GM12891 (cell line): ENCODE results near the gene SSNA1.

Experiments used
- DNase-seq: peaks from one replicate; pipeline ENCODE4 v3.0.0; 2011; ENCODE audit warnings: low spot score; ENCODE audit not compliant: insufficient read length
- FAIRE-seq: peaks from 2 replicates; lab custom pipeline; 2011; peaks lifted over from hg19 to GRCh38; lab: Jason Lieb, UNC
- PAX5 ChIP-seq: IDR thresholded peaks from 2 replicates; pipeline ENCODE4 v1.6.1; 2011; ENCODE audit warnings: low read length, moderate library complexity, mild to moderate bottlenecking; ENCODE audit not compliant: insufficient read depth, severe bottlenecking
- POLR2A ChIP-seq: IDR thresholded peaks from 2 replicates; pipeline ENCODE4 v1.6.1; 2011; ENCODE audit warnings: low read depth, low read length, control low read depth
- POLR2AphosphoS5 ChIP-seq: IDR thresholded peaks from 2 replicates; pipeline ENCODE4 v1.6.1; 2011; ENCODE audit warnings: low read depth, low read length, control low read depth
- POU2F2 ChIP-seq: IDR thresholded peaks from 2 replicates; pipeline ENCODE4 v1.6.1; 2011; ENCODE audit warnings: low read depth, mild to moderate bottlenecking, control low read depth, low read length, moderate library complexity
- SPI1 ChIP-seq: IDR thresholded peaks from 2 replicates; pipeline ENCODE4 v1.6.1; 2011; ENCODE audit warnings: low read depth, low read length, control low read depth
- TAF1 ChIP-seq: IDR thresholded peaks from 2 replicates; pipeline ENCODE4 v1.6.1; 2011; ENCODE audit warnings: low read depth, low read length, control low read depth

The SSNA1 gene

DNA sequence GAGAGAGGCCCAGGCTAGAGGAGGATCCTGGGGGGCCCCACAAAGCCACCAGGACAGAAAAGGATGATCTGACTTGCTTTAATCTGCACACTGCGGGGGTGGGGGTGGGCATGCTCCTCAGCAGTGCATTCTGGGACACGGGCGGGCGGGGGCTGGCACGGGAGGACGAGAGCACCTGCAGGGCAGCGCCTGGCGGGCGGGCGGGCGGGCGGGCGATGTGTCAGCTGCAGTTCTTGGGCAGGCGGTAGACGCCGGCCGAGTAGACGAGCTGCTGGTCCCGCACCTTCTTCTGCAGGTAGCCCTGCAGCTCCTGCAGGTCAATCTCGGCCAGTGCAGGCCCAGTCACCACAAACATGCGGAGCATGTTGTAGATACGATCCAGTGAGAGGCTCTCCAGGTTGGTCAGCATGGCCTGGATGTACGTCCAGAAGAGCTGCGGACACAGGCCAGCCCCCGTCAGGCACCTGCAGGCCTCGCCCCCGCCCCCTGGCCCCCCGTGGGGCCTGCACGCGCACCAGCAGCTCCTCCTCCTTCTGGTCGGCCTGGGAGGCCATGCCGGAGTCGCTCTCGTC, 13.7 kb upstream of the SSNA1 start:
- no peak for TF ChIP-seq PAX5
- no peak for TF ChIP-seq POU2F2
- DNase-seq, result no peak
- FAIRE-seq, result no peak

DNA sequence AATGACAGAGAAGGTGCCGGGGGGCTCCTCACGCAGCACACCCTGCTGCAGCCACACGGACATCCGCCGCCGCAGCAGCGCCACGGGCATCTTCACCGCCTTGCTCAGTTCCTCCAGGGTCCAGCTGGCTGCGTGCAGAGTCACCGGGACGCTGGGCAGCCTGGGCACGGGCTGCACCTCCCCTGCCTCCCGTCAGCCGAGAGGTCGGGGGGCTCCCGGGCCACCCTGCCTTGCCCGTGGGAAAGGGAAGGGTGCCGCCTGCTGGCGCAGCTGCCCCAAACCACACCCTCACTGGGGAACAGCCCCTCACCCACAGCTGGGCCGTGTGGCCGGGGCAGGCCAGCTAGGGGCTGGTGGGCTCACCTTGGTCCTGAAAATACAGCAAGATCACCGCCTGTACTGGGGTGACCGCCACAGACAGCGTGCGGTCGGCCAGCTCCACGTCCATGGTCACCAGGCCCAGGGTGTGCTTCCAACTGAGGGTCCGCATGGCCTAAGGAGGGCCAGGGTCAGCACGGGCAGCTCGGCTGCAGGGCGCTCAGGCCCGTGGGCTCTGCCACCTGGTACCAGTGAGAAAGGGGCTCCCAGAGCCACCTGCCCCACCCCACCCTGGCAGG, 13.0 kb upstream of the SSNA1 start:
- TF ChIP-seq POLR2AphosphoS5 (no peak; the same call in 1 of the 2 replicates), POLR2A (0 out of 2 replicates have a peak, but pooled peaks have one; percentile 12), SPI1 (no peak)
- DNase-seq (no peak), FAIRE-seq (no peak)

DNA sequence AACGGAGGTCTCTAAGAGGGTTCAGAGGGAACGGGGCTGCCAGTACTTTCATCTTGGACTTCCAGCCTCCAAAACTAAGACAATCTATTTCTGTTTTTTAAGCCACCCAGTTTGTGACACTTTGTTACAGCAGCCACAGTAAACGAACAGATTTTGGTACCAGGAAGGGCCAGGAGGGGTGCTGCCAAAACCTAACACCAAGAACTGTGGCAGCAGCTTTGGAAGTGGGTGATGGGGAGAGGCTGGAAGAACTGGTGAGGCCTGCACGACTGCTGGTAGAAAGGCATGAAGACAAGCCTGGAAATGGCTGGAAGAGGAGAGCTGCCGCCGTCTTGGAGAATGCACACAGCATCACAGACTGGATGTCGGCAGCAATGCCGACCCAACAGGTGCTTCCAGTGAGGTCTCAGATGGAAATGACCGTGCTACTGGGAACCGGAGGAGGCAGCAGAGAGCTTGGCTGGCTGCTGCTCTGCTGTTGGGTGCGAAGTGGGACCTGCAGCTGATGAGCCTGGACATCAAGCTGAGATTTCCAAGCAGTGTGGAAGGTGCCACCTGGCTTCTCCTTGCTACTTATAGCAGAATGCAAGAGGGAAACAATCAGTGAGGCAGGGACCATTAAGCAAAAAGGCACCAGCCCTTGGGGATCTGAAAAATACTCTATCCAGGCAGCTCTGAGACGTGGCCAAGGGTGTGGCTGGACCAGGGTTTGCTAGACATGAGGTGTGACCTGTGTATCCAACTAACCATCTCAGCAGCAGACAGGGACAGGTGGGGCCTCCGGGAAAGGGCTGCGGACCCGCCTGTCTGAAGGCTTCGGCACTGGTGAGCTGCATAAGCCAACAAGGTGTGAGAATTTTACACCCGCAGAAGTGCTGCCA, 11.9 kb upstream of the SSNA1 start:
- TF ChIP-seq POLR2AphosphoS5 (no peak), TAF1 (no peak), PAX5 (no peak), POU2F2 (no peak), SPI1 (no peak), POLR2A (no peak)
- peak; percentile 89 for DNase-seq

DNA sequence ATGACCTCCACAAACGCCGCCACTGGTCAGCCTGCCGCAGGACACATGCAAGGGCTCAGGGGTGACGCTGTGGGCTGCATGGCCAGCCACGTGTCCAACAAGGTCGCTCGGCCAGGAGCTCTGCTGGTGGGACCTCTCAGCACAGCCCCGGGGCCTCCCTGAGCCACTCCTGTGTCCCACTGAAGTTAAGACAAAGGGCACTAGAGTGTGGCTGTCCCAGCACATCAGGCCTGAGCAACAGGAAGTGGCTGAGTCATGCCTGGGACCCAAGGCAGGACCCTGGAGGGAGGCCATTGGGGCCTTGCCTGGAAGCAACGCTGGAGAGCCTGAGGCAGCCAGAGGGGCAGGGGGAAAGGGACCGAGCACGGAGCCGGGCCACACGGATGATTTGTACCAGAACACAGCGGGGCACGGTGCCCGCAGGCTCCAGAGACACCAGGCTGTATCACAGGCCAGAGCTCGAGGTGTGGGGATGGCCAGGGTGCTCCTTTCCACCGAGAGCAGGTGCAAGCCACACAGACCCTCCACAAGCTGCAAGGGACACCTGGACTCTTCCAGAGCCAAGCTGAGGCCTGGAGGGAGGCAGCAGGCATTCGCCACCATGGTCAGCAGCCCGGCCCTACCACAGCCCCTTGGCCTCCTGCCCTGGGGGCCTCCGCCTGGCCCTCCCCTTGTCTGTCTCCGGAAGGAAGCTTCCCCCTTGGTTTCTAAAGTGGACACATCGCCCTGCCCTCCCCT, 10.1 kb upstream of the SSNA1 start:
- FAIRE-seq (no peak), DNase-seq (no peak)
- TF ChIP-seq PAX5 (no peak), POLR2A (no peak), POU2F2 (no peak), POLR2AphosphoS5 (no peak), TAF1 (no peak), SPI1 (no peak)

More for the DNA sequence above, 11.9 kb upstream of the SSNA1 start:
- FAIRE-seq, result peak; percentile 87

DNA sequence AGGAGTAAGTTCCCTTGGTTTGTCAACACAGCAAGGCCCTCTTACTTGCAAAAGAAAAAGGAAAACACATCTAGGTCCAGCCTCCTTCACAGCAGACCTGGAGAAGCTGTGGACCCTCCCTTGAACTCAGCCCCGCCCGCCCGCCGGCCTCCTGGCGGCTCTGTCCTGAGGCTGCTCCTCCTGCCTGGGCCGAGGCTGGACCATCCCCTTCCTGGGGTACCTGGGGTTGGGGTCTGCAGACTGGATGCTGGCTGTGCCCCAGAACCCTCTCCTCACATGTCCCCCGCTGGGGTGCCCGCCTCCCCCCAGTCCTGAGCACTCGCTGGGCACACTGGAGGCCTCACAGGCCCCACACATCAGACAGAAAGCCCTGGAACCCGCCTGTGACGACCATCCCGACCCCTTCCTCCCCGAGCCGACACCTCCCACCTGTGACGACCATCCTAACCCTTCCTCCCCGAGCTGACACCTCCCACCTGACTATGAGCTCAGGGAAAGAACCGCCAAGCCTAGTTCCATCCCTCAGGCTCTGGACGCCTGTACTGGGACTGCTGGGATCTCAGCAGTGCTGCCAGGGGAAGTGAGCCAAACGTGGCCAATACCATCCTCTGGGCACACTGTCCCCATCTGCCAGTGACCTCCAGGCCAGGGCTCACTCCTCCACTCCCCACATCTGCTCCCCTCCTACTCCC, 9.4 kb upstream of the SSNA1 start:
- FAIRE-seq, result no peak
- TF ChIP-seq SPI1 (no peak), TAF1 (no peak), POU2F2 (no peak), POLR2AphosphoS5 (no peak), PAX5 (no peak), POLR2A (no peak)
- DNase-seq, result no peak

DNA sequence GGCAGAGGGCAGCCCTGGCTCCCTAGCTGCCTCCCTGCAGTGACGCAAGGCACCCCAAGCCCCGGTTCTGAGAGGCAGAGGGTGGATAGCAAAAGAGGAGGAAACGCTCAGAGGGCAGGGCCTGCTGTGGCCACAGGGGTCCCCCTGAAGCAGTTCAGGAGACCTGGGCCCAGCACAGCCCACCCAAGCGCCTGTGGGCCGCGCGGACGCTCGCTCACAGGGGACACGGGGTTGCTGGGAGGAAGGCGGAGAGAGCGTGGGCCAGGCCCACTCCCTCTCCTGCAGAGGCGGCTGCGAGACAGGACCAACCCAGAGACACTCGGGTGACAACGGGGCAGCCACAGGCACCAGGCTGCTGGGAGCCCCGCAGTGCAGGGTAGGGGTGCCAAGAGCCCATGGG, 8.7 kb upstream of the SSNA1 start:
- FAIRE-seq (no peak), DNase-seq (no peak)
- no peak for TF ChIP-seq SPI1
- no peak for TF ChIP-seq PAX5
- no peak for TF ChIP-seq POLR2A
- TF ChIP-seq POU2F2, result no peak
- no peak for TF ChIP-seq TAF1
- TF ChIP-seq POLR2AphosphoS5, result no peak

DNA sequence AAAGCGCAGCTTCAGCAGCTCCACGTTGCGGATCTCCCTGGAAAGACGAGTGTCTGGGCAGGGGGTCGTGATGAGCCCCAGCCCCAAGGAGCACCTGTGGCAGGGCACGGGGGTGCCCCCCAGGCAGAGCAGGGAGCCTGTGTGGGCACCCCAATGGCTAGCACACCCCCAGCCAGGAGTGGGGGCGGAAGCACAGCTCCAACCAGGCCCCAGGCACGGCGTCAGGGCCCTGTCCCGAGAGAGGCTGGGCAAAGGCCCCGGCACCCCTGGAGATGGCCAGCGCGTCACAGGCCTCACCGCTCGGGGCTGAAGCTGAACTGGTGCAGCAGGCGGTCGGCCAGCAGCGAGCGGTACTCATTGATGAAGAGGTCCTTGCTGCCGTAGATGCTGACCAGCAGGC, 8.0 kb upstream of the SSNA1 start:
- DNase-seq (no peak), FAIRE-seq (no peak)
- no peak for TF ChIP-seq POLR2AphosphoS5
- TF ChIP-seq TAF1, result no peak
- no peak for TF ChIP-seq PAX5
- no peak for TF ChIP-seq POLR2A
- TF ChIP-seq POU2F2, result no peak
- no peak for TF ChIP-seq SPI1

DNA sequence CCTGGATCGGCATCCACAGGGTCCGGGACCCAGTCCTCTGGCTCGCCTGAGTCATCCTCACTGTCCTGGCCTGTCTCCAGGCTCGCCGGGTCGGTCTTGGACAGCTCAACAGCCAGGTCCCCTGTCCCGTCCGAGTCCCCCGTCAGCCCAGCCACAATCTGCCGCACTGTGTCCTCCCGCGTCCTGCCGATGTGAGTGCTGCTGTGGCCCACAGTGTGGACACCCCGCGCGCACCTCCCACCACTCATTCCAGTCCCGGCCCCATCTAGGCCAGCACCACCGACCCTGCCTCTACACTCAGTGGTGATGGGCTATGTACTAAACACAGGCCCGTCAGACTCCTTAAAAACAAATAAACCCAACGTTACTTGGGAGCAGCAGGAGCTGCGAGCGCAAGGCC, 6.8 kb upstream of the SSNA1 start:
- FAIRE-seq (no peak), DNase-seq (no peak)
- no peak for TF ChIP-seq POU2F2
- no peak for TF ChIP-seq PAX5
- no peak for TF ChIP-seq POLR2A
- TF ChIP-seq SPI1, result no peak
- TF ChIP-seq TAF1, result no peak
- no peak for TF ChIP-seq POLR2AphosphoS5

DNA sequence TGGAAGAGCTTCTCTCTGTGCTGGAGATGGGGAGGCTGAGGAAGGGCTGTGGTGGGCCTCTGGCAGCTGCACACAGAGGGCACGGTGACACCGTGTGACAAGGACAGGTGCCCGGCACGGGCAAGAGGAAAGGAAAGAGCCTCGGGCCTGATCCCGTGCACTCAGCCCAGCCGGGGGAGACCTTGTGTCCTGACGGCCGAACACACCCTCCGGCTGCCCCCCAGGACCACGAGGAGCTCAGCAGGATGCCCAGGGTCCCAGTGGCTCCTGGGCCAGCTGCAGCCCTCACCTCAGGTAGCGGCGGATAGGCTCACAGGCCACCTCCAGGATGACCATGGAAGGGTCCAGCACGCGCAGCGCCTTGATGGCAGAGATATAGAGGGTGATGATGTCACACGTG, 5.6 kb upstream of the SSNA1 start:
- no peak for DNase-seq
- TF ChIP-seq POLR2AphosphoS5, result no peak
- no peak for TF ChIP-seq POLR2A
- no peak for TF ChIP-seq SPI1
- TF ChIP-seq PAX5, result no peak
- TF ChIP-seq TAF1, result no peak
- no peak for TF ChIP-seq POU2F2
- no peak for FAIRE-seq
